OCI-LY7 (cell line): ENCODE results near the gene SLC47A1.

Source experiments
- CTCF ChIP-seq: fragments of 200-600 bp; sonication (generic); conservative IDR thresholded peaks from 2 replicates; pipeline ENCODE4 v1.5.1; 2014; ENCODE audit warnings: mild to moderate bottlenecking, antibody characterized with exemption, low read length, moderate library complexity, mixed read lengths
- EZH2phosphoT487 ChIP-seq: fragments of 200-600 bp; sonication (generic); IDR thresholded peaks from 2 replicates; pipeline ENCODE4 v1.6.1; 2018; ENCODE audit warnings: low read depth, borderline replicate concordance, mild to moderate bottlenecking, mixed run types, antibody characterized with exemption, low read length, moderate library complexity, mixed read lengths

GRCh38 chr17:19578545-19578944, 44.9 kb downstream of the SLC47A1 start:
- no peak for TF ChIP-seq CTCF
- no peak for TF ChIP-seq EZH2phosphoT487
